GM19023 (cell line): ENCODE data around the gene CEMIP2.

Source experiments
- ATAC-seq: cut with Tn5 transposase; IDR thresholded peaks from one replicate; pipeline ENCODE4 v1.9.1; 2021; ENCODE audit warnings: mild to moderate bottlenecking, moderate library complexity; ENCODE audit not compliant: unreplicated experiment

The CEMIP2 gene

DNA sequence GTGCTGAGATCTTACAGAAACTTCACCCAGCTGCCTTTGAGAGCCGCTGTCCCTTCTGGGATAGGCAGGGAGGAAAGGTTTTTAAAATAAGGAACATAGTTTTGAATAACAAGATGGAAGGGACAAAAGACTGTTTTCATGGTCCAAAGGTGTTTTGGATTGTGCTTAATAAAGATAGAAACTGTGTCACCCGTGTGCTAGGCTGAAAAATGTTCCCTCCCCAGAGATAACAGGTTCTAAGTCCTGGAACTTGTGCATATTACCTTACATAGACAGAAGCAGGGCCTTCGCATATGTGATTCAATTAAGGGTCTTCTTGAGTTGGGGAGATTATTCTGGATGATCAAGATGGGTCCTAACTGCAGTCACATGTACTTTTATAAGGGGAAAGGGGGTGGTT lies 1.9 kb upstream of the CEMIP2 start:
- ATAC-seq: no peak

DNA sequence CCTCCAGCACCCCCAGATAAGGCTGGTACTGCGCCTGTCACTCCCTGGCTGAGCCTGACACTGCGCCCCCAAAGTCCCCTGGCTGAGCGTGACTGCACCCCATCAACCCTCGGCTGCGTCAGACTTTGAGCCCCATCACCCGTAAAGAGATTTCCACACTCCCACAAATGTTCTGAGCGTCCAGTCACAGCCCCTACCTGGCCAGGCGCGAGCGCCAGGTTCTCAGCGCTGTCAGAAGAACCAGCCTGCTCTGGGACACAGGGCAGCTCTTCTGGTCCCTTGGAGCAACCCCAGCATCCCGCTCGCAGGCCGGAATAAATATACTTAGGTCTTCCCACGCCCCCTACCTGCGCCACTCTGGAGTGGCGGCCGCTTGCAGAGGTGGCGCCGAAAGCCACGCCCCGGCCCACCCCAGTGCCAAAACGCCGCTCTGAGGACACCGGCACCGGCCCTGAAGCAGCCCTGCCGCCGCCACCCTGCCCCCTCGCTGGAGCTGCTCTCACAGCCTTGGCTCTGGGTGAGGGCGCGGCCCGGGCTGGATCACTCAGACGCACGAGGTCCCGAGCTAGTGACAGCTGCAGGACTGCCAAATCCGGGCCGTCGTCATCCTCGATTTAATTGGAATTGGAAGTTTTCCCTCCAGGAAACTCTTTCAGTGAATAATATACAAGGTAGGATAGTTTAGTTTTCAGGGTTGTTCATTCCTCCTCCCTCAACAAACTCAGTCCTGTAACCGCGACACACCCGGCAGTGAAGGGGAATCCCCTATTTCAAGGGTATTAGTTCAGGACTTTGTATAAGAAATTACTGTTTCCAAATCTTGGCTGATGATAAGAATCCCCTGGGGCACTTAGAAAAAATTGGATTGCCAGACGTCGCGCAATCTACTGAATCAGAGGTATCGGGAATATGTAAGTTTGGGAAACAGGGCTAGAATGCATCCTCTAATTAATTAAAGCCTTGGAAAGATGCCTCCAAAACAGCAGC lies 1.2 kb upstream of the CEMIP2 start:
- peak; percentile 38 for ATAC-seq

DNA sequence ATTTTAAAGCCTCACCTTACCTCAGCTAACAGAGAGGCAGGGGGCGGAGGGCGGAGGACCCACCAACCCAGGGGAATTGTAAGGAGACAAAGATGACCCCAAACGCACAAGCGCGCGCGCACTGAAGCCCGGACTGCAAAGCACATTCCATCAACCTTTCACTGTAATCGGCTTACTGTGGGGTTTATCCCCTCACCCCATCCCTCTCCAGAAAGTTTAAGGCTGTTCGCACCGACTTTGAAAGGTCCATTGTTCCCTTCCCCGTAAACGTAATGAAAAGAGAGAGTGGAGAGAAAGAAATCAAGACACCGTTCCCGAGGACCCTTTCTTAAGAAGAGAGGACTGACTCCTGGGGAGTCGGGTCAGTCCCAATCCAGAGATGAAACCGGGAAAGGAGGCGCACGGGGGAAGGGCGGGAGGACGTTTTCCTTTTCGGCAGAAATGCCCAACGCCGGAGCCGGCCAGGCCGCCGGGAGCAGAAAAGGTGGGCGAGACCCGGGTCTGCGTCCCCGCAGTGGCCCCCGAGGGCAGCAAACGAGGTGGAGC lies 464 bp downstream of the CEMIP2 start:
- ATAC-seq: no peak

DNA sequence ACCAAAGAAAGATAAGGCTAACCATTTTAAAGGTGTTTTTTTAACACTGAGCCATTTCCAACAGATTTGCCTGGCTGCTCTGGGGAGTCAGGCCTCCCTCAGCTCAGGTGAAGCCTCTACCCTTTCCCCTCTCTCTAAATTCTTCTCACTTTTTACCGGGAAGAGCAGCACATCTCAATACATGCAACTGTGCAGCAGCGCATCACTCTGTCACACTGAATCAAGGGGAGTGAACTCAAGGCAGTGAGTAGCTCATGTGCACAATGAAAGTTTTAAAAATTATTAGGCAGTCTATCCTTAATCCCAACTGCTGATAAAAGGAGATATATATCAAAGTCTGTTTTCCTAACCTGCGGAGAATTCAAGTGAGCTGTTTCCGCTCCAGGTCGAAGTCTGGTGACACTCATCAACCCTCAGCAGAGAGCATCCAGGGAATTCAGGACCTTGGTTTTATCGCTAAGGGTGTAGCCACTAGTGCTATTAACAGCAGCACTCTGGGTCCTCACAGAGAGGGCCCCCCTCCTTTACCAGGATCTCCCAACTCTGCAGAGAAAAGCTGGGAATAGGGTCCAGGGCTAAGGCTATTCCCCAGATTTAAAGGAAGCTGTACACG lies 1.0 kb downstream of the CEMIP2 start:
- ATAC-seq: no peak

DNA sequence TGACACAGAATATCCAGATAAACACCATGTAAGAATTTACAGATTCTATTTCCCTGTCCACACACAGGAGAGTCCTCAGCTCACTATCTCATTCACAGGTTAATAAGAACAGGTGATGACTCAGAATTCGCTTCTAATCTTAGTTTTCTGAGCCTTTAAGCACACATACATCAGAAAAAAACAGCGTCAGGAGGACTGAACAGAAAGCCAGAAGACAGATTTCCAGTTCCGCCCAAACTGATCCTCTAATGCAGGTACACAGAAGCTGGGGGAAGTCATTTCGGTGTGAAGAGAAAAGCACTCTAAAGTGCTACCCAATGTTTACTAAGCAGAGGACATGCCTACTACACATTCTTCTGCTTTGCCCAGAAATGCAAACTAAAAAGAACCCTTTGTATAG lies 1.6 kb downstream of the CEMIP2 start:
- ATAC-seq: no peak

DNA sequence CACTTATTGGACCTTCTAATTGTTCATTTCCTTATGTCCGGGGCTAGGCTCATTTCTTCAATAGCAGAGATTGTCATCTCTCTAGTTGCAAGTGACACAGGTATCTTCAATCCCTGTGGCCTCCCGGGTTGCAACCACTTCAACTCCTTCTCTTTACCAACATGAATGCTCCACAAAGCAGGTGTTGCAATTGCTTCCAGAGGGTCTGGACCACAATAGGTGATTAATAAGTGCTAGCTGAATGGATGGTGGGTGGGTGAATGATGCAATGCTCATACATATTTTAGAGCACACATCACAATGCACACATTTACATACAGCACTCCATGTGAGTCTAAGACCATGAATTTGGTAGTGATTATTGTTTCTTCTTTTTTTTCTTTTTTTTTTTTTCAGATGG lies 2.6 kb downstream of the CEMIP2 start:
- no peak for ATAC-seq

DNA sequence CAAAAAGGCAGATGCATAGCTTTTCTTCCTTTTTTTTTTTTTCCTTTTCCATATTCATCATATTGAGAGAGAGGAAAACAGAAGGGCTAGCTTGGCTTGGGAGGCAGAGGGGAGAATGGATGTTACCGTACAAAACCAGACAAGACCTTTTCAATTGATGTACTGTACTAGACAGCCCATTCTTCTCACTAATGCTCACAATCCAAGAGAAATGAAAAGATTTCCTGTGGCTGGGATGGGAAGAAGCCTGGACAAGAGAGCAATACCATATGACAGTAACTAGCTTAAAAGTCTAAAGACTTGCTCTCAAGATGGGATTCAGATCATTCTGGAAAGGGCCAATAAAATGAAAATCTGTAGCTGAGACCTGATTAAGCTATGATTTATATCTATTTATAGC lies 3.4 kb downstream of the CEMIP2 start:
- ATAC-seq: no peak

DNA sequence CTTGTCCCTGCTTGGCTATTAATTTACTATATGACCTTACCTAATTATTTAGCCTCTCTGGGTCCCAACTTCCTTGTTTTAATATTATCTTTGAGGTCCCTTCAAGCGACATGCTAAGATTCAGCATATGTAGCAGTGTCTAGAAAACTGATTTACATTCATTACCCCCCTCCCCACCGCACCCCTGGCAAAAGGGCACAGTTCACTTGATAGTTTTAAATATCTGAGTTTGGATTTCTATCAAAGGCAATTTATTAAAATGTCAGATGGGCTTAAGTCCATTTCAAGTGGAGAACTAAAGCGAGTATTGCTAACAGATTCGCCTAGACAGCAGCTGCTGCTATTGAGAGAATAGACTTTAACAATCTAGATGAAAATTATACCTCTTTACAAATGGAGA lies 3.9 kb downstream of the CEMIP2 start:
- ATAC-seq: no peak

DNA sequence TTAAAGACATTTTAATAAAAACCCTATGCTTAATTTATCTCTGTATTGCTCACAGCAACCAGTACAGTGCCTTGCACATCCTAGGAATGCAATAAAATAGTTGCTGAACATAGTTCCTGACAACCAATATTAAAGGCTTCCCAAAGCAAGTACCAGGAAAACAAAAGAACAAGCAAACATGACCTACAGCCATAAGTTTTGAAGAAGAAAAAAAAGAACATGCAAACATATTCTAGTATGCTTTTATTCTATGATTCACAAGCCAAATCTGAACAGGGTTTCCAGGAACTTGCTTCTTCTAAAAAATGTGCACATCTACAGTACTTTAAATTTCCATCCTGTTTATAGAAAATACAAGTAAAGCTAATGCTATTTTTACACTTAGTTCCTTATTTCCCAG lies 4.5 kb downstream of the CEMIP2 start:
- ATAC-seq: no peak

DNA sequence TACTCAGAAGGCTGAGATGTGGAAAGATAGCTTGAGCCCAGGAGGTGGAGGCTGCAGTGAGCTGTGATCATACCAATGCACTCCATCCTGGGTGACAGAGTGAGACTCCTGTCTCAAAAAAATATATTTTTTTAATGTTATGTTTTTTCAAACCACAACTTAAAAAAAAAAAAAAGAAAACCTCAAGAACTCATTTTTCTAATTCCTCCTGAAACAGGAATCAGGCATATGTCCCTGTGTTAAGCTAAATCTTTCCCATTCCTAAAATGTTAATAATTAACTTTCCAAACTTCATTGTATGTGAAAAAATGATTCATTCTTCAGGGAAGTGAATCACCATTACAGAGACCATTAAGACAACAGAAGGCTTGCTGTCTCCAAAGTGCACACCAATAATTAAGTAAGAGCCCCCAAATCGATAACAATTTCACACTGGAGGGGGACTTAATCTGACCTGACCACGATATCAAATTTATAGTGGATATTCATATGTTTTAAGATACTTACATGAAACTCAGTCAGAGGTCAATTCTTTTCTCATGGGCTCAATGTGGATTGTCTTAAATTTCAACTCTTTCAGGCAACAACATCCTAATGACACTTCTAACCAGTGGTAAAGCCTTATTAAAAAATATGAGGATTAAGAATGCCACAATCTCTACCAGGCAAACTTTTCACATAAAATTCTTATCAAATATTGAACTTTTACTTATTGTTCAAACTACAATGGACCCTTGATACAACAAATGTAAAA lies 5.2 kb downstream of the CEMIP2 start:
- no peak for ATAC-seq

DNA sequence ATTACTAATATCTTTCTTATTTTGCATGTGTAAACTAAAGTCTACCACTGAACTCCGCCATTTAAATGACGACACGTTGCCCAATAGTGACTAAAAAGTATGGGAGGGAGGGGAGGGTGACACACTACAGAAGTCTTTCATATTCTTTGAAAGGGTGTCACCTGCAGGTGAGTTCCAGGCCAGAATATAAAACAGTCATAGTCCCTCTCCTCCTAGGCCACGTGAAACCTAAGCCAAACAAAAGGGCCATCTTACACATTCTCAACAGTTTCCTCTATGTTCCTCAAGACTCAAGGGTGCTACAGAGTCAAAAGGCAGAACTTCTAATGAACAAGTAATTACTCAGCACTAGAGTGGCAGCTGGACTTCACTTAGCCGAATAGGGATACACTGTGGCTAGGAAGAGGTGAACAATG lies 6.4 kb downstream of the CEMIP2 start:
- no peak for ATAC-seq

DNA sequence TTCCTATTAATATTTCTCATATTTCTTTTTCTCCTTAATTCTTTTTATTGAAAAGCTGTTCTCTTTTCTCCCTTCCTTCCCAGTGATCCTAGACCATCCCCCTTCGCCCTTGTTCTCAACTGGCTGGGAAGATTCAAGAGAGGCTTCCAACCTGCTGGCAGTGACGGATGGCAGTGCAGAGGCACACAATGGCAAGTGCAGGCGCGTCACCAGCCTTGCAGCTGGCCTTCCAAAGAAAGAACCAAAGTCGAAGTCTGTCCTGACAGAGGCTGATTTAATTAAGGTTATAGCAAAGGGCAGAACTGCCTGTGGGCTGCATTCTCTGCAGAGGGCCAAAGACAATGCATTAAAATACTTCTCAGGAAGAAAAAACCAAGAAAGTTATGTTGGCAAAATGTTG lies 7.4 kb downstream of the CEMIP2 start:
- no peak for ATAC-seq

DNA sequence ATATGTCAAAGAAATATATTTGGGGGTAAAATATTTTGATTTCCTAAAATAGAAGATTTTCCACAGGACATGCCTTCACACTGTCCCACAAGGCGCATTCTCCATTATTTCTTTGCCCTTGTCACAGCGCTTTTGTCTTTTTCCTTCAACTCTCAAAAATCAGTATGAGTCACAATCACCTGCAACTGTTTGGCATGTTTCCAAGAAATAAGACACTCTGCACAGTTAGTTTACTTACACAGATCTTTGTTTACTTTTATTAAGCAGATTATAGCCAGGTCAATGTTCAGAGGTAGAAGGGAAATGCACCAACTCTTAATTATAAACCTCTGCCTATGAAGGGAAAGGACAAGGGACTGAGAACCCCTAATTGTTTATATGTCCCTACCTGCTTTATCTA lies 9.5 kb downstream of the CEMIP2 start:
- no peak for ATAC-seq

DNA sequence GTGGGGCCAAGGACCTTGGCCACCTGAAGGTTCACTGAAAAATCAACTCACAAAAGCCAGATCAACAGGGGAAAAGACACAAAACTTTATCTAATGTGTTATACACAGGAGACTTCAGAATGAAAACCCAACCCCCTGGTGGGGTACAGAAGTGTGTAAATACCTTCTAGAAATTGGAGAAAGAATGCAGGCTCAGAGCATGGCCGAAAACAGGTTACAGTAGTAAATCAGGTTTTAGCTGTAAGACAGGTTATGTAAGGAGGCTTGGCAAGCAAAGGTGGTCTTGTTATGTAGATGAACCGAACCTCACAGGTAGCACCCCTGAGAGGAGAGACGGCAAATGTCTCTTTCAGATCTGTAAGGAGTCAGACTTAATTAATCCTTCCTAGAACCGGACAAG lies 10.0 kb downstream of the CEMIP2 start:
- ATAC-seq: no peak

DNA sequence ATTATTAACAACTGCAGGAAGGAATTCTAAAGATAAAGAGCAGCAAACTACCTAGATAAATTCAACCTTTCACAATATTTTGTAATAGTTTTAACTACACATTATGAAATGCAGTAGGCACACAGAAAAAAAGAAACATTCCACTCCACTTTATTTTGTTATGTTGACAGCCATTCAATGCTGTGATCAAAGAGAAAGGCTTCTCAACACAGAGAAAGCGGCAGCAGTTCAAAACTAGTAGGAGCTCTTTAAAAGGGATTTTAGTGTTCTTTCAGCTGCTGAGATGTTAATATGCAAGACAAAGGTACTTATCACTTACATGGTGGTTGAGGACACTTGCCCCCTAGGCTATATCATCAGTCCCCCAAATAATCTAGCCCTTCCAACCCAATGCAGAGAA lies 11.6 kb downstream of the CEMIP2 start:
- no peak for ATAC-seq

DNA sequence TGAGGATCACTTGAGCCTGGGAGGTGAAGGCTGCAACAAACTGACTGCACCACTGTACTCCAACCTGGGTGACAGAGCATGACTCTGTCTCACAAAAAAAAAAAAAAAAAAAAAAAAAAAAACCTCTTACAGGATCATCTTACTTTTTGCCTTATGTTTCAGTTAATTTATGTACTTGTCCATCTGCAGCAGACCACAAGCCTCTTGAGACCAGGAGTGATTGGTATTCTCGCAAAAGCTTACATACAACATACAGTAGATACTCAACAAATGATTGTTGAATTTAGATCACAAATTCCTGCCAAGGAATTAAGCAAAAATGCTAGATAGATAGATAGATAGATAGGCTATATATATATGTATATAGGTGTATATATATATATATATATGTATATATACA lies 12.4 kb downstream of the CEMIP2 start:
- ATAC-seq: no peak

DNA sequence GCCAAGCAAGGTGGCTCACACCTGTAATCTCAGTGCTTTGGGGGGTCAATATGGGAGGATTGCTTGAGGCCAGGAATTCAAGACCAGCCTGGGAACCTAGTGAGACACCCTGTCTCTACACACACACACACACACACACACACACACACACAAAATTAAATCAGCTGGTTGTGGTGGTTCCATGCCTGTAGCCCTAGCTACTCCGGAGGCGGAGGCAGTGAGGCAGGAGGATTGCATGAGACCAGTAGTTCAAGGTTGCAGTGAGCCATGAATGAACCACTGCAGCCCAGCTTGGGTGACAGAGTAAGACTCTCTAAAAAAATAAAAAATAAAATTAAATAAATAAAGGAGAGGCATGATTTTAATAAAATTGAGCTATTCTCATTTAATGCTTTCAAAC lies 13.1 kb downstream of the CEMIP2 start:
- no peak for ATAC-seq

DNA sequence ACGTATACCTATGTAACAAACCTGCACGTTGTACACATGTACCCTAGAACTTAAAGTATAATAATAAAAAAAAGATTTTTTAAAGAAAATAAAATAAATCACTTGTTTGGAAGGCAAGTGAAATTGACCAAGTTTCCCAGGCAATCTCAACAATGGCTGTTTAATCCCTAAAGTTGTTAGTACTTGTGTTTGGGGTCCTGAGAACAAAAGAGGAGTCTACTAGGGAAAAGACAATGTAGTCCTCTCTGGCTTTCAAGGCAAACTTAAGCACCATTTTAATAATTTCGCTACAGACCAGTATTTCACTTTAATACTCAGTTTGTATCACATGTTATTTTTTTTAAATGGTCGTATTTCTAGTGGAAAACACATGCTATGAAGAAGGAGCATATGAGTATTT lies 14.2 kb downstream of the CEMIP2 start:
- no peak for ATAC-seq

DNA sequence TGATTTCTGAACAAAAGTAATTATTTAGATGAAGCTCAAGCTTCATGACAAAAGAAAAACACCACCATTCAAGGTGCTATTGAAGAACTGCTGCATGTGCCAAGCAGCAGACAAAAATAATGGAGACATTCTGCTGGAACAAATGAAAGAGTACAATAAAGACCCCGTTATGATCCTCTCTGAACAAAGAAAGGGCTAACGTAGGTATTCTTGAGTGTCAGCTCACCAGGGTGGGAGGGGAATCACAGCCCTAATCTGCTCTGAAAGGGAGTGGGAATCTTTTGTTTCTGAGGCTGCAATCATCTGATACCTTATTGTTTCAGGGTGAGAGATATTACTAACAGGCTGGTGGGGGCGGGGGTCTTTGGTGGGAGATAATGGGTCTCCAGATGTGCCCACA lies 15.4 kb downstream of the CEMIP2 start:
- no peak for ATAC-seq

DNA sequence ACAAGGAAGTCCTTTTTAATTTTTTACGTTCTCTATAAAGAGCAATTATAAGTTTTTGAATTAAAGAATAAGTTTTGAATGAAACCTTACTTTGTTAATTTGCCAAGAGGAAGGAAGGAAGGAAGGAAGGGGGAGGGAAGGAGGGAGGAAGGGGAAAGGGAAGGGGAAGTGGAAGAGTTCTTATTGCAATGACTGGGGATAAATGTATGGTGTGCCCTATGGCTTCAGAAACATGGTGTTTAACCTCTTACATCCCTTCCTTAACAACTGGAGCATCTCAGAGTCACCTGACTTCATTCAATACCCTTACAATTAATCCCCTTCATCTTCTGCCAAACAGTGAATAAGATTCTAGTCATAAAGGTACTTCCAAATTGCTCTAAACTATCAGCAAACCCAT lies 16.0 kb downstream of the CEMIP2 start:
- no peak for ATAC-seq

DNA sequence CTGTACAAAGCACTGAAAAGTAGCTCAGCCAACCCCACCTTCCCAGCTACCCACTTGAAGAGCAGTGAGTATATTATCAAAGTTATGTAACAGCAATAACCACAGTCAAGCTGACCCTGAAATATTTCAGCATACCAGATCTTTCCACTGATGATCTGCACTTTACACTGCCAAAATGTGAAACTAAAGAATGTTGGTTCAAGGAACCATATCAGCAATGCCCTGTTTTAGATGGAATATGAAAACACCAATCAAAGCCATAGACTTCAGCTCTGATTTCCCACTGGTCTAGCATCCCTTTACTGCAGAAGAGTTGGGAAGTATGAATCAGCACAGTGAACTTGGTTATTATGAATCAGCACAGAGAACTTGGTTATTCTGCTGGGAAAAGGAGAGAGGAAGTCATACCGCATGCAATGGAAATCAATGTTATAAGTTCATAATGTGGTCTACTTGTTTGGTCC lies 20.0 kb downstream of the CEMIP2 start:
- ATAC-seq: no peak
